ENCODE results near the gene PID1. TPM values are rescaled to one million over a fixed set of nuclear protein-coding genes. Genes with fewer than 3 reads are reported as not detected.

Gene PID1
- total RNA-seq, 2 experiments from 2014 or later, result not detected

GRCh38 chr2:229261076-229261475, 10.0 kb downstream of the PID1 start:
- H3K4me2 ChIP-seq (ENCODE audit: low read length), result no peak overlapping the region
- H3K4me1 ChIP-seq (ENCODE audit: insufficient read depth, low read length, poor library complexity, severe bottlenecking), result no peaks in the 10 kb centered on the region
- no peaks in the 10 kb centered on the region for H3K9me3 ChIP-seq (ENCODE audit: low read length)
- no peak for TF ChIP-seq EZH2phosphoT487 (IDR thresholded peaks at IDR 0.05; ENCODE audit: borderline replicate concordance, low read depth, low read length)
- TF ChIP-seq CTCF (conservative IDR thresholded peaks at IDR 0.05; ENCODE audit: low read length), result no peak
- no peaks in the 10 kb centered on the region for H4K20me1 ChIP-seq (ENCODE audit: insufficient read depth, low read length)
- CTCF ChIA-PET (ENCODE audit: unreplicated experiment), result no interaction called here
- intact Hi-C loops (cut with micrococcal nuclease; ENCODE audit: unreplicated experiment), result no loop called here
- no peaks in the 10 kb centered on the region for H3K36me3 ChIP-seq (ENCODE audit: insufficient read depth, low read length)
- no peaks in the 10 kb centered on the region for H3K79me2 ChIP-seq (ENCODE audit: insufficient read depth, low read depth, low read length)
- POLR2A ChIA-PET, result no interaction called here
- no peak overlapping the region for H3K4me3 ChIP-seq (ENCODE audit: low read depth, low read length, poor library complexity, severe bottlenecking)
- H3K9me2 ChIP-seq (ENCODE audit: insufficient read depth, low read length), result no peaks in the 10 kb centered on the region
- no peak for DNase-seq (ENCODE audit: low spot score)
- BruUV-seq (replicated peaks), result no TSS peak
- no peak overlapping the region for H3K27ac ChIP-seq (ENCODE audit: low read depth, low read length, poor library complexity, severe bottlenecking)
- no peak overlapping the region for H2AFZ ChIP-seq (ENCODE audit: low read length)

GRCh38 chr2:229257985-229258384, 13.1 kb downstream of the PID1 start:
- Histone ChIP-seq H3K4me1 (ENCODE audit: insufficient read depth, low read length, poor library complexity, severe bottlenecking) (no peaks in the 10 kb centered on the region), H3K9me2 (ENCODE audit: insufficient read depth, low read length) (no peaks in the 10 kb centered on the region), H3K36me3 (ENCODE audit: insufficient read depth, low read length) (no peaks in the 10 kb centered on the region), H3K9me3 (ENCODE audit: low read length) (no peaks in the 10 kb centered on the region), H3K4me3 (ENCODE audit: low read depth, low read length, poor library complexity, severe bottlenecking) (no peak overlapping the region), H2AFZ (ENCODE audit: low read length) (no peak overlapping the region), H3K4me2 (ENCODE audit: low read length) (no peak overlapping the region), H4K20me1 (ENCODE audit: insufficient read depth, low read length) (no peaks in the 10 kb centered on the region), H3K27ac (ENCODE audit: low read depth, low read length, poor library complexity, severe bottlenecking) (no peak overlapping the region), H3K79me2 (ENCODE audit: insufficient read depth, low read depth, low read length) (no peaks in the 10 kb centered on the region)
- no peak for TF ChIP-seq CTCF (conservative IDR thresholded peaks at IDR 0.05; ENCODE audit: low read length)
- no peak for TF ChIP-seq EZH2phosphoT487 (IDR thresholded peaks at IDR 0.05; ENCODE audit: borderline replicate concordance, low read depth, low read length)
- no TSS peak for BruUV-seq (replicated peaks)
- no peak for DNase-seq (ENCODE audit: low spot score)
- POLR2A ChIA-PET, result interaction anchor here (0.7 kb wide), 2 partner anchors 50 to 1588 kb away, joined by 3 to 4 read pairs; no protein-coding TSS in a partner anchor
- CTCF ChIA-PET (ENCODE audit: unreplicated experiment), result no interaction called here
- intact Hi-C loops (cut with micrococcal nuclease; ENCODE audit: unreplicated experiment), result no loop called here

GRCh38 chr2:229256376-229256775, 14.7 kb downstream of the PID1 start:
- Histone ChIP-seq H3K4me2 (ENCODE audit: low read length) (no peak overlapping the region), H3K27ac (ENCODE audit: low read depth, low read length, poor library complexity, severe bottlenecking) (no peak overlapping the region), H3K36me3 (ENCODE audit: insufficient read depth, low read length) (no peaks in the 10 kb centered on the region), H2AFZ (ENCODE audit: low read length) (no peak overlapping the region), H3K9me3 (ENCODE audit: low read length) (no peaks in the 10 kb centered on the region), H3K9me2 (ENCODE audit: insufficient read depth, low read length) (no peaks in the 10 kb centered on the region), H3K4me3 (ENCODE audit: low read depth, low read length, poor library complexity, severe bottlenecking) (no peak overlapping the region), H4K20me1 (ENCODE audit: insufficient read depth, low read length) (no peaks in the 10 kb centered on the region), H3K4me1 (ENCODE audit: insufficient read depth, low read length, poor library complexity, severe bottlenecking) (no peaks in the 10 kb centered on the region), H3K79me2 (ENCODE audit: insufficient read depth, low read depth, low read length) (no peaks in the 10 kb centered on the region)
- TF ChIP-seq CTCF (conservative IDR thresholded peaks at IDR 0.05; ENCODE audit: low read length) (no peak), EZH2phosphoT487 (IDR thresholded peaks at IDR 0.05; ENCODE audit: borderline replicate concordance, low read depth, low read length) (no peak)
- BruUV-seq (replicated peaks), result no TSS peak
- ChIA-PET POLR2A (interaction anchor here (1.0 kb wide), 1 partner anchor 25 kb away, joined by 3 read pairs; no protein-coding TSS in a partner anchor), CTCF (ENCODE audit: unreplicated experiment) (no interaction called here)
- no peak for DNase-seq (ENCODE audit: low spot score)
- intact Hi-C loops (cut with micrococcal nuclease; ENCODE audit: unreplicated experiment), result no loop called here

Data from OCI-LY7 (cell line).